GM23248 (cell line): Measurements from ENCODE around the gene SCN9A. TPM values are rescaled to one million over a fixed set of nuclear protein-coding genes. Genes with fewer than 3 reads are reported as not detected.
"Not testable (repeated sequence)": the region's sequence is repeated elsewhere in the genome, so short reads cannot be mapped to it uniquely, and the experiment has no call there.

Experiments
- DNase-seq: peaks from one replicate; pipeline ENCODE4 v3.0.0-alpha.2; 2015
- H2AFZ ChIP-seq: fragments of 200-600 bp; sonication (generic); 2 replicates; pipeline ENCODE4 v1.6.1; 2016; ENCODE audit warnings: antibody characterized with exemption
- H3F3A ChIP-seq: fragments of 200-600 bp; sonication (generic); 2 replicates; pipeline ENCODE4 v1.6.1; 2016; ENCODE audit warnings: mild to moderate bottlenecking, antibody characterized with exemption, mixed run types; ENCODE audit not compliant: insufficient read depth
- H3K27ac ChIP-seq: fragments of 200-600 bp; sonication (generic); 2 replicates; pipeline ENCODE4 v1.5.1; 2016; ENCODE audit warnings: mild to moderate bottlenecking
- H3K27me3 ChIP-seq: fragments of 200-600 bp; sonication (generic); replicated peaks from 2 replicates; pipeline ENCODE4 v1.6.1; 2016; ENCODE audit warnings: mild to moderate bottlenecking; ENCODE audit not compliant: insufficient read depth
- H3K36me3 ChIP-seq: fragments of 200-600 bp; sonication (generic); 2 replicates; pipeline ENCODE4 v1.6.1; 2016; ENCODE audit warnings: low read depth, mild to moderate bottlenecking
- H3K4me1 ChIP-seq: fragments of 200-600 bp; sonication (generic); 2 replicates; pipeline ENCODE4 v1.6.1; 2016; ENCODE audit warnings: mild to moderate bottlenecking; ENCODE audit not compliant: insufficient read depth
- H3K4me2 ChIP-seq: fragments of 200-600 bp; sonication (generic); one replicate; pipeline ENCODE4 v1.6.1; 2016; ENCODE audit warnings: mild to moderate bottlenecking; ENCODE audit not compliant: unreplicated experiment
- H3K4me3 ChIP-seq: fragments of 200-600 bp; sonication (generic); 2 replicates; pipeline ENCODE4 v1.5.1; 2016; ENCODE audit warnings: mild to moderate bottlenecking
- H3K79me2 ChIP-seq: fragments of 200-600 bp; sonication (generic); 2 replicates; pipeline ENCODE4 v1.6.1; 2016; ENCODE audit warnings: mild to moderate bottlenecking; ENCODE audit not compliant: insufficient read depth
- H3K9ac ChIP-seq: fragments of 200-600 bp; sonication (generic); 2 replicates; pipeline ENCODE4 v1.6.1; 2016; ENCODE audit warnings: mild to moderate bottlenecking
- H3K9me2 ChIP-seq: fragments of 200-600 bp; sonication (generic); 2 replicates; pipeline ENCODE4 v1.6.1; 2016; ENCODE audit warnings: mixed run types, mild to moderate bottlenecking, moderate library complexity; ENCODE audit not compliant: insufficient read depth
- H3K9me3 ChIP-seq: fragments of 200-600 bp; sonication (generic); one replicate; pipeline ENCODE4 v1.6.1; 2017; ENCODE audit warnings: low read depth
- H4K20me1 ChIP-seq: fragments of 200-600 bp; sonication (generic); 2 replicates; pipeline ENCODE4 v1.6.0; 2016; ENCODE audit not compliant: insufficient read depth
- EZH2 ChIP-seq: fragments of 200-600 bp; sonication (generic); IDR thresholded peaks from 2 replicates; pipeline ENCODE4 v1.6.1; 2018; ENCODE audit warnings: antibody characterized with exemption, mild to moderate bottlenecking; ENCODE audit not compliant: insufficient read depth, poor library complexity, severe bottlenecking
- EZH2phosphoT487 ChIP-seq: fragments of 200-600 bp; sonication (generic); IDR thresholded peaks from 2 replicates; pipeline ENCODE4 v1.6.1; 2018; ENCODE audit warnings: antibody characterized with exemption, moderate library complexity, mild to moderate bottlenecking, low read depth; ENCODE audit not compliant: insufficient read depth
- WGBS, 2 experiments: methylation state at CpG; one replicate each; pipeline ENCODE4 v1.1.6; 2015 to 2017; ENCODE audit warnings: low lambda C conversion rate in 2 of 2, low coverage in 1 of 2; ENCODE audit errors: missing lambda C conversion rate in 2 of 2; 5-methylcytosine and 5-hydroxymethylcytosine counted together
- in situ Hi-C: fragments of 300-500 bp; cut with MboI; formaldehyde crosslinking; loops from 2 replicates; pipeline ENCODE4 v1.15.0; 2020
- polyA plus RNA-seq: library from polyadenylated mRNA; unstranded; fragments of >200 nt; fragmentation: Nextera tagmentation; extraction: Ambion mirVana; gene quantifications from 2 replicates; pipeline ENCODE4 v1.2.1, GENCODE V29; 2016
- total RNA-seq: library from RNA; depleted of rRNA; stranded (reverse); fragments of >200 nt; shearing (Covaris generic); gene quantifications from 2 replicates; pipeline ENCODE4 v1.2.3, GENCODE V29; 2014

SCN9A gene
- total and polyA plus RNA-seq, 2 experiments from 2014 or later, result 7.2 to 8.3 TPM

DNA sequence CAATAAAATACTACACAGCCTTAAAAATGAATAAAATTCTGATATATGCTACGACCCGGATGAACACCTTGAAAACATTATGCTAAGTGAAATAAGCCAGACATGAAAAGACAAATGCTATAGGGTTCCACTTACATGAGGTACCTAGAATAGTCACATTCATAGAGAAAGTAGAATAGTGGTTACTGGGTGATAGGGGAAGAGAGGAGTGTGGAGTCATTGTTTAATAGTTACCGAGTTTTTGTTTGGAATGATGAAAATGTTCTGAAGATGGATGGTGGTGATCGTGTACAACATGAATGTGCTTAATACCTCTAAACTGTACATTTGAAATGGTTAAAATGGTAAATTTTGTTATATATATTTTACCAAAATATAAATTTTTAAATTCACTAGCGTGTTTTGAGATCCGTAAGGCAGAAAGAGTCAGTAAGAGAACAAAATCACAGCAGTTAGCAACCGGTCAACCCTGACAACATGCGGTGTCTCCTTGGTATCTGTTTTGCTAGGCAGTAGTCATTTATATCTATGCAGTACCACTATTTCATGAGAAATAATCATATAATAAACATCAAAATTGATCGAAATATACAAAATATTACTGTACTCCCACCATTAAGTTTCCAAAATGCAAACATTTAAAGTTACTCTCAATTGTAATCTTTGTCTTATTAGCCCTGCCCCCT is 11.1 kb downstream of the SCN9A start:
- in situ Hi-C loops, result no loop called here
- 77 to 81% methylated on average over 9 of the region's 9 CpGs for WGBS, 2 experiments
- H2AFZ ChIP-seq, result peak overlapping the region; percentile 5; the same call in 1 of the 2 replicates

GRCh38 chr2:166361351-166362153 is 14.2 kb downstream of the SCN9A start:
- peak; percentile 60 for DNase-seq
- H4K20me1 ChIP-seq, result no peaks in the 10 kb centered on the region
- 81 to 91% methylated on average over 3 of the region's 3 CpGs for WGBS, 2 experiments
- no peaks in the 10 kb centered on the region for H3K79me2 ChIP-seq
- no peaks in the 10 kb centered on the region for H3K9me2 ChIP-seq
- peaks cover 9% of the 10 kb centered on the region for H3K4me1 ChIP-seq
- 0 out of 2 replicates have a peak, but pooled peaks cover 6% of the 10 kb centered on the region for H3F3A ChIP-seq
- H3K4me2 ChIP-seq, result peak overlapping the region; percentile 25
- no peak overlapping the region for H3K9ac ChIP-seq
- no peak for TF ChIP-seq EZH2
- no peak for TF ChIP-seq EZH2phosphoT487
- H3K4me3 ChIP-seq, result no peak overlapping the region
- H3K9me3 ChIP-seq, result no peaks in the 10 kb centered on the region
- peak overlapping the region; percentile 33 for H2AFZ ChIP-seq
- in situ Hi-C loops, result no loop called here
- no peaks in the 10 kb centered on the region for H3K36me3 ChIP-seq
- peak overlapping the region; percentile 20 for H3K27ac ChIP-seq
- H3K27me3 ChIP-seq, result no peaks in the 10 kb centered on the region

More for the DNA sequence above, 11.1 kb downstream of the SCN9A start:
- no peak overlapping the region for H3K27ac ChIP-seq
- no peaks in the 10 kb centered on the region for H3K27me3 ChIP-seq
- no peak overlapping the region for H3K9ac ChIP-seq
- no peaks in the 10 kb centered on the region for H3K9me3 ChIP-seq
- H3K9me2 ChIP-seq, result no peaks in the 10 kb centered on the region
- H3K4me2 ChIP-seq, result no peak overlapping the region
- H3K36me3 ChIP-seq, result no peaks in the 10 kb centered on the region
- no peak overlapping the region for H3K4me3 ChIP-seq
- H3F3A ChIP-seq, result 0 out of 2 replicates have a peak, but pooled peaks cover 6% of the 10 kb centered on the region
- DNase-seq, result no peak
- no peak for TF ChIP-seq EZH2
- no peaks in the 10 kb centered on the region for H4K20me1 ChIP-seq
- H3K79me2 ChIP-seq, result no peaks in the 10 kb centered on the region
- H3K4me1 ChIP-seq, result peaks cover 9% of the 10 kb centered on the region

DNA sequence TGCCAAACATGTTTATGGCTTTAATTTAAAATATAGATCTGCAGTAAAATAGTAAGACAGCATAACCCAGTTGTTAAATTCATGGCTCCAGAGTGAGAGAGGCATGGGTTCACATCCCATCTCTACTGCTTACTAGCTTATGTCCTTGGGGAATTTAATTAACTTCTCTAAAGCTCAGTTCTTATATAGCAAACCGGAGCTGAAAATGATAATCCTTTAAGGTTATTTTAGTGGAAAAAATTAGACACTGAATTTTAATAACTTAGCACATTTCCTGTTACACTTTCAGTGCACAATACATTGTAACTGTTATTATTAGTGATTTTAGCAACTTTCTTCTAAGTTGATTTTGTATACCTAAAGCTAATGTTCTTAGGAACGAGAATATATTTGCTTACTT is 14.8 kb downstream of the SCN9A start:
- Histone ChIP-seq H3K4me3 (no peak overlapping the region), H3K27ac (no peak overlapping the region)
- 80 to 82% methylated on average over 2 of the region's 2 CpGs for WGBS, 2 experiments

DNA sequence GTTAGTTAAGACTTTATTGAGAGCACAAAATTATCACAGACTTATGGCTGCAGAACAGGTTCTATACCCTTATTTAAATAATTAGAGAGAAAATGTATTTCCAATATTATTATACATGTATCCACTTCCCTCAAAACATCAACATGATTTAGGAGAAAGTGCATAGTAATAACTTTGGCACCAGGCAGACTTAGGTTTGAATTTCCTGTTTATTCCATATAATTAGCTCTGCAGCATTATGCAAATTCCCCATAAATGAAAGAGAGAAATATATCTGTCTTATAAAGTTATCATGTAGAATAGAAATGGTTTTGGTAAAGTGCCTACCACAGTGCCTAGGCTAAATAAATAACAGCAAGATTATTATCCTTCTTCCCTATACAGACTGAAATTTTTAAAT is 15.3 kb downstream of the SCN9A start:
- Histone ChIP-seq H2AFZ (peak overlapping the region; percentile 33; the same call in 1 of the 2 replicates), H3K4me1 (peaks cover 9% of the 10 kb centered on the region), H3K9me2 (no peaks in the 10 kb centered on the region), H4K20me1 (no peaks in the 10 kb centered on the region), H3K27ac (no peak overlapping the region), H3K36me3 (no peaks in the 10 kb centered on the region), H3K9me3 (no peaks in the 10 kb centered on the region), H3K4me3 (no peak overlapping the region), H3K79me2 (no peaks in the 10 kb centered on the region), H3F3A (0 out of 2 replicates have a peak, but pooled peaks cover 6% of the 10 kb centered on the region), H3K27me3 (no peaks in the 10 kb centered on the region), H3K4me2 (no peak overlapping the region), H3K9ac (no peak overlapping the region)
- in situ Hi-C loops, result no loop called here
- TF ChIP-seq EZH2phosphoT487, result no peak
- no peak for TF ChIP-seq EZH2
- DNase-seq, result no peak

More for the DNA sequence above, 14.8 kb downstream of the SCN9A start:
- Histone ChIP-seq H3K36me3 (no peaks in the 10 kb centered on the region), H2AFZ (peak overlapping the region; percentile 33; the same call in 1 of the 2 replicates), H3K9me3 (no peaks in the 10 kb centered on the region), H3K9ac (no peak overlapping the region), H3K9me2 (no peaks in the 10 kb centered on the region), H3F3A (0 out of 2 replicates have a peak, but pooled peaks cover 6% of the 10 kb centered on the region), H3K79me2 (no peaks in the 10 kb centered on the region), H3K4me1 (peaks cover 9% of the 10 kb centered on the region), H3K4me2 (no peak overlapping the region), H3K27me3 (no peaks in the 10 kb centered on the region), H4K20me1 (no peaks in the 10 kb centered on the region)
- DNase-seq, result no peak
- in situ Hi-C loops, result no loop called here
- TF ChIP-seq EZH2phosphoT487, result no peak
- TF ChIP-seq EZH2, result no peak

GRCh38 chr2:166357950-166358321 is 17.8 kb downstream of the SCN9A start:
- H3K4me1 ChIP-seq, H2AFZ ChIP-seq, DNase-seq, H4K20me1 ChIP-seq, H3K4me2 ChIP-seq, H3K9ac ChIP-seq, in situ Hi-C loops, H3K27ac ChIP-seq, H3K79me2 ChIP-seq, H3K9me2 ChIP-seq, H3K9me3 ChIP-seq, H3K27me3 ChIP-seq, H3F3A ChIP-seq, H3K36me3 ChIP-seq, H3K4me3 ChIP-seq: not testable (repeated sequence)
- 85% methylated on average over 4 of the region's 4 CpGs for WGBS, 2 experiments
